Hepatocyte (in vitro differentiated cells): Measurements from ENCODE around the gene SERINC5. TPM values are rescaled to one million over a fixed set of nuclear protein-coding genes. Genes with fewer than 3 reads are reported as not detected.

ENCODE experiments used
- DNase-seq: peaks from one replicate; pipeline ENCODE4 v3.0.0-alpha.2; 2016; ENCODE audit warnings: low spot score
- H2AFZ ChIP-seq: fragments of 200-600 bp; sonication (generic); 2 replicates; pipeline ENCODE4 v1.6.0; 2016; ENCODE audit warnings: antibody characterized with exemption, mild to moderate bottlenecking
- H3K27ac ChIP-seq: fragments of 200-600 bp; sonication (generic); 2 replicates; pipeline ENCODE4 v1.5.1; 2016; ENCODE audit warnings: mild to moderate bottlenecking
- H3K27me3 ChIP-seq: fragments of 200-600 bp; sonication (generic); 2 replicates; pipeline ENCODE4 v1.6.1; 2016
- H3K36me3 ChIP-seq: fragments of 200-600 bp; sonication (generic); replicated peaks from 2 replicates; pipeline ENCODE4 v1.5.1; 2016; ENCODE audit warnings: low read depth; ENCODE audit not compliant: insufficient read depth
- H3K4me1 ChIP-seq: fragments of 200-600 bp; sonication (generic); 2 replicates; pipeline ENCODE4 v1.5.1; 2016; ENCODE audit warnings: mild to moderate bottlenecking, moderate library complexity; ENCODE audit not compliant: insufficient read depth
- H3K4me2 ChIP-seq: fragments of 200-600 bp; sonication (generic); 2 replicates; pipeline ENCODE4 v1.6.0; 2016
- H3K4me3 ChIP-seq: fragments of 200-600 bp; sonication (generic); 2 replicates; pipeline ENCODE4 v1.5.1; 2016; ENCODE audit warnings: mild to moderate bottlenecking
- H3K79me2 ChIP-seq: fragments of 200-600 bp; sonication (generic); 2 replicates; pipeline ENCODE4 v1.6.0; 2017; ENCODE audit warnings: mild to moderate bottlenecking
- H3K9me2 ChIP-seq: fragments of 200-600 bp; sonication (generic); replicated peaks from 2 replicates; pipeline ENCODE4 v1.6.0; 2017; ENCODE audit warnings: mild to moderate bottlenecking; ENCODE audit not compliant: insufficient read depth
- H3K9me3 ChIP-seq: fragments of 200-600 bp; sonication (generic); 2 replicates; pipeline ENCODE4 v1.5.1; 2016; ENCODE audit warnings: low read depth, mild to moderate bottlenecking
- H4K20me1 ChIP-seq: fragments of 200-600 bp; sonication (generic); 2 replicates; pipeline ENCODE4 v1.6.0; 2016; ENCODE audit warnings: mild to moderate bottlenecking; ENCODE audit not compliant: insufficient read depth, poor library complexity, severe bottlenecking
- CTCF ChIP-seq: fragments of 200-600 bp; sonication (generic); IDR thresholded peaks from 2 replicates; pipeline ENCODE4 v1.5.1; 2016; ENCODE audit warnings: antibody characterized with exemption, mild to moderate bottlenecking; ENCODE audit not compliant: poor library complexity
- EZH2 ChIP-seq: fragments of 200-600 bp; sonication (generic); IDR thresholded peaks from 2 replicates; pipeline ENCODE4 v1.6.1; 2016; ENCODE audit warnings: antibody characterized with exemption, mild to moderate bottlenecking, borderline replicate concordance
- EZH2phosphoT487 ChIP-seq: fragments of 200-600 bp; sonication (generic); IDR thresholded peaks from one replicate; pipeline ENCODE4 v1.6.1; 2018; ENCODE audit warnings: antibody characterized with exemption, mild to moderate bottlenecking, low read depth, moderate library complexity; ENCODE audit not compliant: unreplicated experiment, severe bottlenecking
- WGBS: methylation state at CpG from one replicate; pipeline ENCODE4 v1.1.6; 2016; ENCODE audit warnings: low lambda C conversion rate; ENCODE audit errors: missing lambda C conversion rate; 5-methylcytosine and 5-hydroxymethylcytosine counted together
- polyA plus RNA-seq: library from polyadenylated mRNA; unstranded; fragments of >200 nt; fragmentation: Nextera tagmentation; extraction: Ambion mirVana; gene quantifications from 2 replicates; pipeline ENCODE4 v1.2.1, GENCODE V29; 2016
- total RNA-seq: library from RNA; depleted of rRNA; stranded (reverse); fragments of >200 nt; gene quantifications from 2 replicates; pipeline ENCODE4 v1.2.3, GENCODE V29; 2014

Gene SERINC5
- total and polyA plus RNA-seq, 2 experiments from 2014 or later = 19.3 to 70.2 TPM

GRCh38 chr5:80191397-80191796 lies 64.5 kb downstream of the SERINC5 start:
- Histone ChIP-seq H3K4me2 (no peak overlapping the region), H3K36me3 (no peaks in the 10 kb centered on the region), H3K9me2 (no peaks in the 10 kb centered on the region), H3K4me3 (no peak overlapping the region), H4K20me1 (peaks cover 5% of the 10 kb centered on the region), H2AFZ (no peak overlapping the region), H3K9me3 (no peaks in the 10 kb centered on the region), H3K27ac (no peak overlapping the region), H3K27me3 (no peaks in the 10 kb centered on the region), H3K79me2 (peaks cover 100% of the 10 kb centered on the region), H3K4me1 (peaks cover 39% of the 10 kb centered on the region)
- DNase-seq = no peak
- no peak for TF ChIP-seq EZH2
- TF ChIP-seq CTCF = no peak
- no peak for TF ChIP-seq EZH2phosphoT487
- WGBS = 90% methylated on average over 4 of the region's 4 CpGs

GRCh38 chr5:80190960-80191359 lies 64.9 kb downstream of the SERINC5 start:
- Histone ChIP-seq H3K36me3 (no peaks in the 10 kb centered on the region), H3K27me3 (no peaks in the 10 kb centered on the region), H4K20me1 (peaks cover 5% of the 10 kb centered on the region), H3K4me1 (peaks cover 39% of the 10 kb centered on the region), H3K9me2 (no peaks in the 10 kb centered on the region), H3K4me3 (no peak overlapping the region), H3K4me2 (no peak overlapping the region), H3K79me2 (peaks cover 100% of the 10 kb centered on the region), H3K27ac (no peak overlapping the region), H3K9me3 (no peaks in the 10 kb centered on the region), H2AFZ (no peak overlapping the region)
- no peak for DNase-seq
- TF ChIP-seq CTCF = no peak
- TF ChIP-seq EZH2phosphoT487 = no peak
- no peak for TF ChIP-seq EZH2
- WGBS = 89% methylated on average over 3 of the region's 3 CpGs

- no peaks in the 10 kb centered on the region for H3K36me3 ChIP-seq
- H3K27ac ChIP-seq = no peak overlapping the region
- peaks cover under 1% of the 10 kb centered on the region for H4K20me1 ChIP-seq
- no peak for DNase-seq
- no peak overlapping the region for H2AFZ ChIP-seq
- H3K9me2 ChIP-seq = no peaks in the 10 kb centered on the region
- no peak for TF ChIP-seq EZH2phosphoT487
- TF ChIP-seq EZH2 = no peak
- no peak for TF ChIP-seq CTCF
- no peaks in the 10 kb centered on the region for H3K9me3 ChIP-seq
- H3K27me3 ChIP-seq = no peaks in the 10 kb centered on the region
- H3K4me2 ChIP-seq = peak overlapping the region; percentile 47
- H3K4me3 ChIP-seq = no peak overlapping the region
- peaks cover 40% of the 10 kb centered on the region for H3K4me1 ChIP-seq
- WGBS = 79% methylated on average over 3 of the region's 3 CpGs
- peaks cover 100% of the 10 kb centered on the region for H3K79me2 ChIP-seq
Measured at GRCh38 chr5:80189701-80190100, 66.1 kb downstream of the SERINC5 start.

GRCh38 chr5:80189201-80189600 lies 66.6 kb downstream of the SERINC5 start:
- no peaks in the 10 kb centered on the region for H3K9me2 ChIP-seq
- H3K36me3 ChIP-seq = no peaks in the 10 kb centered on the region
- no peaks in the 10 kb centered on the region for H4K20me1 ChIP-seq
- H3K27me3 ChIP-seq = no peaks in the 10 kb centered on the region
- H3K27ac ChIP-seq = no peak overlapping the region
- H3K9me3 ChIP-seq = no peaks in the 10 kb centered on the region
- DNase-seq = no peak
- H3K79me2 ChIP-seq = peaks cover 96% of the 10 kb centered on the region
- no peak overlapping the region for H2AFZ ChIP-seq
- no peak for TF ChIP-seq EZH2phosphoT487
- peak overlapping the region; percentile 47 for H3K4me2 ChIP-seq
- H3K4me1 ChIP-seq = peaks cover 40% of the 10 kb centered on the region
- 64% methylated on average over 8 of the region's 8 CpGs for WGBS
- no peak overlapping the region for H3K4me3 ChIP-seq
